ENCODE results near the gene AMTN.

DNA sequence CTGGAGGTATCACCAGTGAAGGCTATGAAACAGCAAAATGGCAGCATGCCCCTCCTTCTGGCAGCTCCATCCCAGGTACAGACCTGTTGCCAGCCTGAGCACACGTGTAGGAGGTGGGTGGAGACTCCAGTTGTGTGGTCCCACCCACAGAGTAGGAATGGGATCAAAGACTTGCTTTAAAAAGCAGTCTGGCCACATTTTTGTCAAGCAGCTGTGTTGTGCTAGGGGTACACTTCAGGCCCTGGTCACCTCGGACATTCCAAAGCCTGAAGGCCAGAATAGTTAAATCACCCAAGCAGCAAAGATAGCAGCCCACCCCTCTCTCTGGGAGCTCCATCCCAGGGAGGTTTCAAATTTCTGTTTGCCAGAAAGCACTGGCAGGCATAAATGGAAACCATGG is 53.4 kb downstream of the AMTN start:
- TF ChIP-seq HOXA7 (CRISPR knock-in tag; IDR thresholded peaks at IDR 0.05): no peak
- TF ChIP-seq, protein P1, sequence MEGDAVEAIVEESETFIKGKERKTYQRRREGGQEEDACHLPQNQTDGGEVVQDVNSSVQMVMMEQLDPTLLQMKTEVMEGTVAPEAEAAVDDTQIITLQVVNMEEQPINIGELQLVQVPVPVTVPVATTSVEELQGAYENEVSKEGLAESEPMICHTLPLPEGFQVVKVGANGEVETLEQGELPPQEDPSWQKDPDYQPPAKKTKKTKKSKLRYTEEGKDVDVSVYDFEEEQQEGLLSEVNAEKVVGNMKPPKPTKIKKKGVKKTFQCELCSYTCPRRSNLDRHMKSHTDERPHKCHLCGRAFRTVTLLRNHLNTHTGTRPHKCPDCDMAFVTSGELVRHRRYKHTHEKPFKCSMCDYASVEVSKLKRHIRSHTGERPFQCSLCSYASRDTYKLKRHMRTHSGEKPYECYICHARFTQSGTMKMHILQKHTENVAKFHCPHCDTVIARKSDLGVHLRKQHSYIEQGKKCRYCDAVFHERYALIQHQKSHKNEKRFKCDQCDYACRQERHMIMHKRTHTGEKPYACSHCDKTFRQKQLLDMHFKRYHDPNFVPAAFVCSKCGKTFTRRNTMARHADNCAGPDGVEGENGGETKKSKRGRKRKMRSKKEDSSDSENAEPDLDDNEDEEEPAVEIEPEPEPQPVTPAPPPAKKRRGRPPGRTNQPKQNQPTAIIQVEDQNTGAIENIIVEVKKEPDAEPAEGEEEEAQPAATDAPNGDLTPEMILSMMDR (IDR thresholded peaks at IDR 0.05): no peak
- no peak for TF ChIP-seq POLR2A (IDR thresholded peaks at IDR 0.05; ENCODE audit: low read length)
- no peak for TF ChIP-seq JUN (IDR thresholded peaks at IDR 0.05)
- no peak for TF ChIP-seq E2F6 (IDR thresholded peaks at IDR 0.05; ENCODE audit: borderline replicate concordance, low read depth)
- no peak for TF ChIP-seq SMC3 (IDR thresholded peaks at IDR 0.05)
- TF ChIP-seq HDAC2 (IDR thresholded peaks at IDR 0.05): no peak
- no peak for TF ChIP-seq FOSL2 (IDR thresholded peaks at IDR 0.05)
- no peak for TF ChIP-seq FOSL2 (CRISPR knock-in tag; IDR thresholded peaks at IDR 0.05)
- no peak for TF ChIP-seq RAD21 (conservative IDR thresholded peaks at IDR 0.05 in 1 of 2, IDR thresholded peaks at IDR 0.05 in 1 of 2)
- TF ChIP-seq GATA3 (IDR thresholded peaks at IDR 0.05; ENCODE audit: borderline replicate concordance): no peak
- no peak for TF ChIP-seq KDM1A (IDR thresholded peaks at IDR 0.05; ENCODE audit: low read depth)
